H1 (cell line): ENCODE results near the gene TTC3. TPM values are rescaled to one million over a fixed set of nuclear protein-coding genes. Genes with fewer than 3 reads are reported as not detected.

Source experiments
- CTCF ChIP-seq, 3 experiments: IDR thresholded peaks; 1 replicate in 2 of 3; 2 replicates in 1 of 3; pipeline versions ENCODE4 v1.5.1 to v1.6.1; 2011; ENCODE audit warnings: low read length in 3 of 3, mild to moderate bottlenecking in 3 of 3, inconsistent platforms in 2 of 3, low read depth in 1 of 3, moderate library complexity in 1 of 3; ENCODE audit not compliant: insufficient read depth in 1 of 3; ENCODE audit errors: control extremely low read depth in 1 of 3
- FOSL1 ChIP-seq: IDR thresholded peaks from 2 replicates; pipeline ENCODE4 v1.6.1; 2011; ENCODE audit warnings: mild to moderate bottlenecking, low read depth, low read length, moderate library complexity; ENCODE audit not compliant: insufficient read depth
- GABPA ChIP-seq: IDR thresholded peaks from 2 replicates; pipeline ENCODE4 v1.6.1; 2011; ENCODE audit warnings: mild to moderate bottlenecking, low read length, moderate library complexity, borderline replicate concordance; ENCODE audit not compliant: insufficient read depth
- KDM1A ChIP-seq: fragments of 200-600, 300-600 bp; sonication (generic); IDR thresholded peaks from 2 replicates; pipeline ENCODE4 v1.7.1; 2016; ENCODE audit warnings: mild to moderate bottlenecking, low read length, borderline replicate concordance
- POU5F1 ChIP-seq: IDR thresholded peaks from 2 replicates; pipeline ENCODE4 v1.6.1; 2011; ENCODE audit warnings: low read depth, mild to moderate bottlenecking, low read length, moderate library complexity
- SIN3A ChIP-seq, 2 experiments: IDR thresholded peaks in 1 of 2; conservative IDR thresholded peaks in 1 of 2; 2 replicates each; pipeline ENCODE4 v1.6.1; 2011 to 2012; ENCODE audit warnings: low read length in 2 of 2, improper control_type of control experiment in 1 of 2, low read depth in 1 of 2, mild to moderate bottlenecking in 1 of 2
- TEAD4 ChIP-seq: IDR thresholded peaks from 2 replicates; pipeline ENCODE4 v1.6.1; 2012; ENCODE audit warnings: low read depth, low read length, inconsistent platforms, mixed read lengths
- USF2 ChIP-seq: IDR thresholded peaks from 2 replicates; pipeline ENCODE4 v1.6.1; 2011; ENCODE audit warnings: low read length, improper control_type of control experiment
- polyA plus RNA-seq, 7 experiments: library from polyadenylated mRNA; depleted of rRNA in 3 of 7; stranded (reverse) in 5 of 7; unstranded in 2 of 7; fragments of >200 nt in 5 of 7; fragments of 200-250 nt in 2 of 7; gene quantifications; 1 replicate in 5 of 7; 2 replicates in 1 of 7; 4 replicates in 1 of 7; pipeline versions ENCODE4 v1.2.1 to v1.2.3, GENCODE V29; 2011 to 2013; ENCODE audit warnings: missing spikeins in 2 of 7, mixed read lengths in 2 of 7
- total RNA-seq: library from RNA; stranded (reverse); fragmentation: NEBNext Ultra II Directional; extraction: Animal tissue kit (Norgen Biotek cat#: 25700); gene quantifications from 2 replicates; pipeline ENCODE4 v1.2.1, GENCODE V29; 2021

The TTC3 gene
- total and polyA plus RNA-seq, 2 of the 8 experiments (the other 6 are each of a cell fraction or from before 2014, with no cell fraction given): 11.0 to 36.2 TPM

GRCh38 chr21:37220433-37220980, 147.5 kb downstream of the TTC3 start (continued):
- no peak for TF ChIP-seq USF2
- TF ChIP-seq GABPA: no peak
- TF ChIP-seq CTCF (IDR thresholded peaks at IDR 0.05; ENCODE audit: control extremely low read depth in 1 of 3, insufficient read depth in 1 of 3, low read depth in 1 of 3, low read length in 3 of 3): no peak
- no peak for TF ChIP-seq POU5F1
- TF ChIP-seq TEAD4: no peak
- TF ChIP-seq SIN3A (conservative IDR thresholded peaks at IDR 0.05 in 1 of 2, IDR thresholded peaks at IDR 0.05 in 1 of 2; ENCODE audit: low read depth in 1 of 2, low read length in 2 of 2): no peak
- no peak for TF ChIP-seq FOSL1
- TF ChIP-seq KDM1A: no peak
- TF ChIP-seq, all 59 proteins: peak for 0
